ENCODE measurements around the gene ZNF536. TPM values are rescaled to one million over a fixed set of nuclear protein-coding genes. Genes with fewer than 3 reads are reported as not detected.

The ZNF536 gene
- total and polyA plus RNA-seq, 10 of the 15 experiments (the other 5 are each of a cell fraction or from before 2014, with no cell fraction given), result not detected

DNA sequence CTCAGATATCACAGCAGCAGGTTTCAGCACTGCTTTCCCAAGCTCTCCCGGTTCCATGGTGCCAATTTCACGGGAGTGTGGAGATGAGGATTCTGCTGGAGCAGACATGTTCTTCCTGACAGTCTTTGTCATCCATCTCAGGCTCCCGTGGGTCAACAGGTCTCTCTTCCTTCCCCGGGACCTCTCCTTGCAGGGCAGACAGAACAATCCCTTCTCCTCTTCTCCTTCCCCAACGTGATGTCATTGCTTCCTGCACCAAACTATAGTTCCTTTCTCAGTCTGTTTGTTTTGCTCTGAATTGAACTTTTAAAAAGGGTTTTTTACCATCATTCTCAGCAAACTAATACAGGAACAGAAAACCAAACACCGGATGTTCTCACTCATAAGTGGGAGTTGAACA lies 107.9 kb downstream of the ZNF536 start:
- Histone ChIP-seq H2AFZ (ENCODE audit: control insufficient read depth, low read depth, low read length) (no peak overlapping the region), H3K79me2 (ENCODE audit: control insufficient read depth, insufficient read depth, low read length) (no peaks in the 10 kb centered on the region), H3K36me3 (ENCODE audit: control insufficient read depth in 2 of 2, insufficient read depth in 2 of 2, low read length in 1 of 2) (no peaks in the 10 kb centered on the region), H3K27ac (ENCODE audit: control insufficient read depth, insufficient read depth) (no peak overlapping the region), H3K9me3 (replicated peaks; ENCODE audit: control insufficient read depth, insufficient read depth, low read length) (no peaks in the 10 kb centered on the region; the same call in 2 of the 3 replicates), H3K4me2 (ENCODE audit: control insufficient read depth, insufficient read depth) (no peak overlapping the region), H3K4me1 (ENCODE audit: control insufficient read depth, insufficient read depth, low read length) (no peaks in the 10 kb centered on the region), H3K4me3 (no peak overlapping the region), H4K20me1 (ENCODE audit: control insufficient read depth, insufficient read depth) (no peaks in the 10 kb centered on the region), H3K9ac (ENCODE audit: control insufficient read depth, insufficient read depth, low read length) (no peak overlapping the region), H3K27me3 (replicated peaks in 1 of 2; ENCODE audit: control insufficient read depth in 2 of 2, insufficient read depth in 2 of 2, low read length in 1 of 2) (no peaks in the 10 kb centered on the region)
- in situ Hi-C loops (cut with MboI) (no loop called here), intact Hi-C loops (cut with micrococcal nuclease; ENCODE audit: unreplicated experiment) (no loop called here)
- 23% methylated on average over 6 of the region's 6 CpGs for WGBS (ENCODE audit: insufficient coverage, insufficient replicate concordance, low lambda C conversion rate, missing lambda C conversion rate)
- BruUV-seq (replicated peaks), result no TSS peak
- FAIRE-seq, result no peak
- SMC1A ChIA-PET (ENCODE audit: uncharacterized antibody, unreplicated experiment), result no interaction called here
- ATAC-seq, result no peak
- POLR2A ChIA-PET, result no interaction called here
- CTCF ChIA-PET, result no interaction called here
- RAD21 ChIA-PET (ENCODE audit: unreplicated experiment), result no interaction called here
- DNase-seq (ENCODE audit: low read depth, low spot score), result no peak
- TF ChIP-seq SREBF1 (IDR thresholded peaks at IDR 0.05; ENCODE audit: low read length) (no peak), ZNF384 (IDR thresholded peaks at IDR 0.05; ENCODE audit: borderline replicate concordance, low read depth, low read length) (no peak), TAF1 (IDR thresholded peaks at IDR 0.05; ENCODE audit: borderline replicate concordance, low read depth, low read length) (no peak), REST (IDR thresholded peaks at IDR 0.05; ENCODE audit: low read depth, low read length) (no peak), MYB (IDR thresholded peaks at IDR 0.05; ENCODE audit: borderline replicate concordance, low read depth, low read length) (no peak), HCFC1 (IDR thresholded peaks at IDR 0.05; ENCODE audit: low read length) (no peak), EZH2 (IDR thresholded peaks at IDR 0.05; ENCODE audit: borderline replicate concordance, control insufficient read depth, low read depth, low read length) (no peak)
- TF ChIP-seq, protein P1, sequence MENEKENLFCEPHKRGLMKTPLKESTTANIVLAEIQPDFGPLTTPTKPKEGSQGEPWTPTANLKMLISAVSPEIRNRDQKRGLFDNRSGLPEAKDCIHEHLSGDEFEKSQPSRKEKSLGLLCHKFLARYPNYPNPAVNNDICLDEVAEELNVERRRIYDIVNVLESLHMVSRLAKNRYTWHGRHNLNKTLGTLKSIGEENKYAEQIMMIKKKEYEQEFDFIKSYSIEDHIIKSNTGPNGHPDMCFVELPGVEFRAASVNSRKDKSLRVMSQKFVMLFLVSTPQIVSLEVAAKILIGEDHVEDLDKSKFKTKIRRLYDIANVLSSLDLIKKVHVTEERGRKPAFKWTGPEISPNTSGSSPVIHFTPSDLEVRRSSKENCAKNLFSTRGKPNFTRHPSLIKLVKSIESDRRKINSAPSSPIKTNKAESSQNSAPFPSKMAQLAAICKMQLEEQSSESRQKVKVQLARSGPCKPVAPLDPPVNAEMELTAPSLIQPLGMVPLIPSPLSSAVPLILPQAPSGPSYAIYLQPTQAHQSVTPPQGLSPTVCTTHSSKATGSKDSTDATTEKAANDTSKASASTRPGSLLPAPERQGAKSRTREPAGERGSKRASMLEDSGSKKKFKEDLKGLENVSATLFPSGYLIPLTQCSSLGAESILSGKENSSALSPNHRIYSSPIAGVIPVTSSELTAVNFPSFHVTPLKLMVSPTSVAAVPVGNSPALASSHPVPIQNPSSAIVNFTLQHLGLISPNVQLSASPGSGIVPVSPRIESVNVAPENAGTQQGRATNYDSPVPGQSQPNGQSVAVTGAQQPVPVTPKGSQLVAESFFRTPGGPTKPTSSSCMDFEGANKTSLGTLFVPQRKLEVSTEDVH (IDR thresholded peaks at IDR 0.05; ENCODE audit: low read depth, partially characterized antibody), result no peak
- TF ChIP-seq, protein P2, sequence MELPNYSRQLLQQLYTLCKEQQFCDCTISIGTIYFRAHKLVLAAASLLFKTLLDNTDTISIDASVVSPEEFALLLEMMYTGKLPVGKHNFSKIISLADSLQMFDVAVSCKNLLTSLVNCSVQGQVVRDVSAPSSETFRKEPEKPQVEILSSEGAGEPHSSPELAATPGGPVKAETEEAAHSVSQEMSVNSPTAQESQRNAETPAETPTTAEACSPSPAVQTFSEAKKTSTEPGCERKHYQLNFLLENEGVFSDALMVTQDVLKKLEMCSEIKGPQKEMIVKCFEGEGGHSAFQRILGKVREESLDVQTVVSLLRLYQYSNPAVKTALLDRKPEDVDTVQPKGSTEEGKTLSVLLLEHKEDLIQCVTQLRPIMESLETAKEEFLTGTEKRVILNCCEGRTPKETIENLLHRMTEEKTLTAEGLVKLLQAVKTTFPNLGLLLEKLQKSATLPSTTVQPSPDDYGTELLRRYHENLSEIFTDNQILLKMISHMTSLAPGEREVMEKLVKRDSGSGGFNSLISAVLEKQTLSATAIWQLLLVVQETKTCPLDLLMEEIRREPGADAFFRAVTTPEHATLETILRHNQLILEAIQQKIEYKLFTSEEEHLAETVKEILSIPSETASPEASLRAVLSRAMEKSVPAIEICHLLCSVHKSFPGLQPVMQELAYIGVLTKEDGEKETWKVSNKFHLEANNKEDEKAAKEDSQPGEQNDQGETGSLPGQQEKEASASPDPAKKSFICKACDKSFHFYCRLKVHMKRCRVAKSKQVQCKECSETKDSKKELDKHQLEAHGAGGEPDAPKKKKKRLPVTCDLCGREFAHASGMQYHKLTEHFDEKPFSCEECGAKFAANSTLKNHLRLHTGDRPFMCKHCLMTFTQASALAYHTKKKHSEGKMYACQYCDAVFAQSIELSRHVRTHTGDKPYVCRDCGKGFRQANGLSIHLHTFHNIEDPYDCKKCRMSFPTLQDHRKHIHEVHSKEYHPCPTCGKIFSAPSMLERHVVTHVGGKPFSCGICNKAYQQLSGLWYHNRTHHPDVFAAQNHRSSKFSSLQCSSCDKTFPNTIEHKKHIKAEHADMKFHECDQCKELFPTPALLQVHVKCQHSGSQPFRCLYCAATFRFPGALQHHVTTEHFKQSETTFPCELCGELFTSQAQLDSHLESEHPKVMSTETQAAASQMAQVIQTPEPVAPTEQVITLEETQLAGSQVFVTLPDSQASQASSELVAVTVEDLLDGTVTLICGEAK (IDR thresholded peaks at IDR 0.05; ENCODE audit: borderline replicate concordance), result no peak
- TF ChIP-seq, protein P3, sequence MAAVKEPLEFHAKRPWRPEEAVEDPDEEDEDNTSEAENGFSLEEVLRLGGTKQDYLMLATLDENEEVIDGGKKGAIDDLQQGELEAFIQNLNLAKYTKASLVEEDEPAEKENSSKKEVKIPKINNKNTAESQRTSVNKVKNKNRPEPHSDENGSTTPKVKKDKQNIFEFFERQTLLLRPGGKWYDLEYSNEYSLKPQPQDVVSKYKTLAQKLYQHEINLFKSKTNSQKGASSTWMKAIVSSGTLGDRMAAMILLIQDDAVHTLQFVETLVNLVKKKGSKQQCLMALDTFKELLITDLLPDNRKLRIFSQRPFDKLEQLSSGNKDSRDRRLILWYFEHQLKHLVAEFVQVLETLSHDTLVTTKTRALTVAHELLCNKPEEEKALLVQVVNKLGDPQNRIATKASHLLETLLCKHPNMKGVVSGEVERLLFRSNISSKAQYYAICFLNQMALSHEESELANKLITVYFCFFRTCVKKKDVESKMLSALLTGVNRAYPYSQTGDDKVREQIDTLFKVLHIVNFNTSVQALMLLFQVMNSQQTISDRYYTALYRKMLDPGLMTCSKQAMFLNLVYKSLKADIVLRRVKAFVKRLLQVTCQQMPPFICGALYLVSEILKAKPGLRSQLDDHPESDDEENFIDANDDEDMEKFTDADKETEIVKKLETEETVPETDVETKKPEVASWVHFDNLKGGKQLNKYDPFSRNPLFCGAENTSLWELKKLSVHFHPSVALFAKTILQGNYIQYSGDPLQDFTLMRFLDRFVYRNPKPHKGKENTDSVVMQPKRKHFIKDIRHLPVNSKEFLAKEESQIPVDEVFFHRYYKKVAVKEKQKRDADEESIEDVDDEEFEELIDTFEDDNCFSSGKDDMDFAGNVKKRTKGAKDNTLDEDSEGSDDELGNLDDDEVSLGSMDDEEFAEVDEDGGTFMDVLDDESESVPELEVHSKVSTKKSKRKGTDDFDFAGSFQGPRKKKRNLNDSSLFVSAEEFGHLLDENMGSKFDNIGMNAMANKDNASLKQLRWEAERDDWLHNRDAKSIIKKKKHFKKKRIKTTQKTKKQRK (IDR thresholded peaks at IDR 0.05; ENCODE audit: low read depth, low read length), result no peak
